Measurements from ENCODE around the gene F13A1.

The F13A1 gene

GRCh38 chr6:6105472-6106036, 214.9 kb downstream of the F13A1 start:
- no peaks in the 10 kb centered on the region for H3K9me3 ChIP-seq
- in situ Hi-C loops (cut with MboI; ENCODE audit: low sequenced_read_pairs), result no loop called here
- no peak for DNase-seq (ENCODE audit: low spot score in 2 of 2)
- no peaks in the 10 kb centered on the region for H3K36me3 ChIP-seq (replicated peaks)
- H3K4me3 ChIP-seq, result no peak overlapping the region
- no peaks in the 10 kb centered on the region for H3K4me1 ChIP-seq
- no peaks in the 10 kb centered on the region for H3K27me3 ChIP-seq (ENCODE audit: low read depth)
